Inflammatory macrophage treated with lipopolysaccharide for 4 hours (primary cell): Measurements from ENCODE around the gene PSORS1C1.
"Not testable (repeated sequence)": the region's sequence is repeated elsewhere in the genome, so short reads cannot be mapped to it uniquely, and the experiment has no call there.

Source experiments
- DNase-seq: peaks from one replicate; pipeline ENCODE4 v3.0.0-alpha.2; 2020

PSORS1C1 gene

GRCh38 chr6:31114541-31114878 is at the start of gene PSORS1C1:
Gene PSORS1C1 (plus strand): TSS chr6:31114800. CDS start chr6:31129633, 14,833 bp downstream.
- no peak for DNase-seq

GRCh38 chr6:31065556-31065955 is 49.0 kb upstream of the PSORS1C1 start:
- no peak for DNase-seq

- not testable (repeated sequence) for DNase-seq
Measured at GRCh38 chr6:31067028-31067427, 47.6 kb upstream of the PSORS1C1 start.

- not testable (repeated sequence) for DNase-seq
Measured at GRCh38 chr6:31067891-31068668, 46.5 kb upstream of the PSORS1C1 start.

- peak; percentile 65 for DNase-seq
Measured at GRCh38 chr6:31068669-31069340, 45.8 kb upstream of the PSORS1C1 start.

- peak; percentile 34 for DNase-seq
Measured at GRCh38 chr6:31070711-31071197, 43.8 kb upstream of the PSORS1C1 start.

- no peak for DNase-seq
Measured at GRCh38 chr6:31074401-31074800, 40.2 kb upstream of the PSORS1C1 start.

- no peak for DNase-seq
Measured at GRCh38 chr6:31075528-31075927, 39.1 kb upstream of the PSORS1C1 start.

- DNase-seq, result no peak
Measured at GRCh38 chr6:31076611-31077010, 38.0 kb upstream of the PSORS1C1 start.

- DNase-seq, result peak; percentile 59
Measured at GRCh38 chr6:31079656-31080261, 34.8 kb upstream of the PSORS1C1 start.

GRCh38 chr6:31081872-31082271 is 32.7 kb upstream of the PSORS1C1 start:
- DNase-seq, result peak; percentile 10

GRCh38 chr6:31083742-31084354 is 30.8 kb upstream of the PSORS1C1 start:
- DNase-seq, result peak; percentile 34

GRCh38 chr6:31086788-31087440 is 27.7 kb upstream of the PSORS1C1 start:
- DNase-seq, result peak; percentile 8

GRCh38 chr6:31087494-31088089 is 27.0 kb upstream of the PSORS1C1 start:
- DNase-seq, result peak; percentile 85

- no peak for DNase-seq
Measured at GRCh38 chr6:31090275-31090972, 24.2 kb upstream of the PSORS1C1 start.

GRCh38 chr6:31090973-31091364 is 23.6 kb upstream of the PSORS1C1 start:
- DNase-seq, result no peak

- DNase-seq, result no peak
Measured at GRCh38 chr6:31091680-31092079, 22.9 kb upstream of the PSORS1C1 start.

- no peak for DNase-seq
Measured at GRCh38 chr6:31092238-31092637, 22.4 kb upstream of the PSORS1C1 start.

- DNase-seq, result no peak
Measured at GRCh38 chr6:31092769-31093505, 21.7 kb upstream of the PSORS1C1 start.

GRCh38 chr6:31094389-31094881 is 20.2 kb upstream of the PSORS1C1 start:
- no peak for DNase-seq

GRCh38 chr6:31096215-31096614 is 18.4 kb upstream of the PSORS1C1 start:
- no peak for DNase-seq
